Endometrial microvascular endothelial cells (primary cell): ENCODE results near the gene USP48. TPM values are rescaled to one million over a fixed set of nuclear protein-coding genes. Genes with fewer than 3 reads are reported as not detected.

Source experiments
- in situ Hi-C: cut with HindIII; loops from 2 replicates; pipeline ENCODE4 v1.10.0; 2017; ENCODE audit warnings: low sequenced_read_pairs, low pct_unique_long_range_greater_than_20kb; ENCODE audit errors: inconsistent ontology term
- total RNA-seq: library from RNA; depleted of rRNA; stranded (reverse); fragments of >200 nt; gene quantifications from one replicate; pipeline ENCODE4 v1.2.3, GENCODE V29; 2015; ENCODE audit errors: inconsistent ontology term

USP48 gene
- total RNA-seq, 1 donor from 2014 or later, result 50.8 TPM

GRCh38 chr1:21758614-21759013 lies 24.3 kb downstream of the USP48 start:
- in situ Hi-C loops, result no loop called here

- in situ Hi-C loops, result no loop called here
These were observed 26.4 kb downstream of the USP48 start for GRCh38 chr1:21756393-21757089.

GRCh38 chr1:21755067-21755466 lies 27.9 kb downstream of the USP48 start:
- in situ Hi-C loops, result no loop called here

- in situ Hi-C loops, result no loop called here
These were observed 28.4 kb downstream of the USP48 start for GRCh38 chr1:21754583-21754982.

GRCh38 chr1:21752186-21752585 lies 30.8 kb downstream of the USP48 start:
- in situ Hi-C loops, result no loop called here

GRCh38 chr1:21751281-21751680 lies 31.7 kb downstream of the USP48 start:
- in situ Hi-C loops, result no loop called here

GRCh38 chr1:21750841-21751240 lies 32.1 kb downstream of the USP48 start:
- in situ Hi-C loops, result no loop called here

- in situ Hi-C loops, result no loop called here
These were observed 33.0 kb downstream of the USP48 start for GRCh38 chr1:21749859-21750468.

GRCh38 chr1:21749109-21749508 lies 33.8 kb downstream of the USP48 start:
- in situ Hi-C loops, result no loop called here

- in situ Hi-C loops, result no loop called here
These were observed 39.5 kb downstream of the USP48 start for GRCh38 chr1:21743476-21743875.

- in situ Hi-C loops, result no loop called here
These were observed 40.4 kb downstream of the USP48 start for GRCh38 chr1:21742578-21742977.

- in situ Hi-C loops, result no loop called here
These were observed 41.7 kb downstream of the USP48 start for GRCh38 chr1:21741206-21741605.

- in situ Hi-C loops, result no loop called here
These were observed 46.1 kb downstream of the USP48 start for GRCh38 chr1:21736876-21737275.

GRCh38 chr1:21736011-21736410 lies 46.9 kb downstream of the USP48 start:
- in situ Hi-C loops, result no loop called here

GRCh38 chr1:21734526-21734925 lies 48.4 kb downstream of the USP48 start:
- in situ Hi-C loops, result no loop called here

GRCh38 chr1:21732664-21733063 lies 50.3 kb downstream of the USP48 start:
- in situ Hi-C loops, result no loop called here

GRCh38 chr1:21725748-21726392 lies 57.1 kb downstream of the USP48 start:
- in situ Hi-C loops, result no loop called here

GRCh38 chr1:21724570-21724969 lies 58.4 kb downstream of the USP48 start:
- in situ Hi-C loops, result no loop called here

GRCh38 chr1:21724098-21724497 lies 58.9 kb downstream of the USP48 start:
- in situ Hi-C loops, result no loop called here

GRCh38 chr1:21721295-21721985 lies 61.5 kb downstream of the USP48 start:
- in situ Hi-C loops, result no loop called here
